Measurements from ENCODE around the gene SLC7A5. TPM values are rescaled to one million over a fixed set of nuclear protein-coding genes. Genes with fewer than 3 reads are reported as not detected.
A peak's percentile ranks its signal among the peaks of the same experiment; 100 is the strongest.

Gene SLC7A5
- total and polyA plus RNA-seq, 2 of the 13 experiments (the other 11 are each of a cell fraction or from before 2014, with no cell fraction given), result 79.6 to 155 TPM

DNA sequence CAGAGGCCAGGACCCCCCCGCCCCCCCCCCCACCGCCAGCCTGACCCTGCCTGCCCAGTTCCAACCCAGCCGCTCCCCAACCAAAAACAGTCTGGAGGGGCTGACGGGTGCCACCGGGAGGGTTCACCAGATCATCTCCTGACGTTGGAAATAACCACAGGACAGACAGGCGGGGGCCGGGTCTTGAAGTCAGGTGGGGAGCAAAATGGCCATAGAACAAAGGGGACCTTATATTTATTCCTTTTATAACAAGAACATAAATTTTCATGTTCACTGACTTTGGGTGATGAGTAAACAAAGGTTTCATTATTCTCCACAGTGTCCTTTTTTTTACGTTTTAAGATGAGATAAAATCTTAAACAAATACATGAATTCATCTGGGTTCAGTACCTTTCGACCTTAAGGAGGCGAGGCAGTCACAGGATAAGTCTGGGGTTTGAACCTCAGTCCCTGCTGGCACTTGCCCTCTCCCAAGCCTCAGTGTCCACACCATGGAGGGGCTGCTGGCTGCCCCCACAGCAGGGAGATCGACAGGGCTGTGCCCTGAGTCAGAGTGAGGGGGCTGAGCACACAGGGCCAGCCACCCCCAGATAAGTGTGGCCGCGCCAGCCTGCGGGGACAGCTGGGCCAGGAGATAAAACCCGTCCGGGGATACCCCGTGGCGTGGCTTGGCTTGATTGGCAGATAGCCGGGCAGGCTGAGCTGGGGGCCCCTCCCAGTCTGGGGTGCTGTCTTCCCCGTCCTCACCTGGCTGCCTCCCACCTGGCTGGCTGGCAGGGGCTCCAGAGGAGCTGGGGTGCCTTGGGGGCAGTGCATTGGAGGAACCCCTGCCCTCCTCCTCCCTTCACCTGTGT, 15.0 kb downstream of the SLC7A5 start (continued):
- no peak for TF ChIP-seq ATF7 (IDR thresholded peaks at IDR 0.05)
- 0 out of 2 replicates have a peak, but pooled peaks have one; percentile 66 for TF ChIP-seq ATF7 (CRISPR knock-in tag; IDR thresholded peaks at IDR 0.05)
- TF ChIP-seq GATAD1 (CRISPR knock-in tag; IDR thresholded peaks at IDR 0.05), result no peak
- TF ChIP-seq GABPA (IDR thresholded peaks at IDR 0.05; ENCODE audit: low read depth, low read length), result no peak
- TF ChIP-seq GABPA (CRISPR knock-in tag; IDR thresholded peaks at IDR 0.05; ENCODE audit: low read depth), result no peak
- TF ChIP-seq PAX8 (CRISPR knock-in tag; IDR thresholded peaks at IDR 0.05; ENCODE audit: borderline replicate concordance), result no peak
- TF ChIP-seq ZNF430 (CRISPR knock-in tag; IDR thresholded peaks at IDR 0.05), result 0 out of 2 replicates have a peak, but pooled peaks have one; percentile 26
- TF ChIP-seq ZNF230 (CRISPR knock-in tag; IDR thresholded peaks at IDR 0.05), result no peak
- TF ChIP-seq NFYC (CRISPR knock-in tag; IDR thresholded peaks at IDR 0.05), result no peak
- TF ChIP-seq, protein P1, sequence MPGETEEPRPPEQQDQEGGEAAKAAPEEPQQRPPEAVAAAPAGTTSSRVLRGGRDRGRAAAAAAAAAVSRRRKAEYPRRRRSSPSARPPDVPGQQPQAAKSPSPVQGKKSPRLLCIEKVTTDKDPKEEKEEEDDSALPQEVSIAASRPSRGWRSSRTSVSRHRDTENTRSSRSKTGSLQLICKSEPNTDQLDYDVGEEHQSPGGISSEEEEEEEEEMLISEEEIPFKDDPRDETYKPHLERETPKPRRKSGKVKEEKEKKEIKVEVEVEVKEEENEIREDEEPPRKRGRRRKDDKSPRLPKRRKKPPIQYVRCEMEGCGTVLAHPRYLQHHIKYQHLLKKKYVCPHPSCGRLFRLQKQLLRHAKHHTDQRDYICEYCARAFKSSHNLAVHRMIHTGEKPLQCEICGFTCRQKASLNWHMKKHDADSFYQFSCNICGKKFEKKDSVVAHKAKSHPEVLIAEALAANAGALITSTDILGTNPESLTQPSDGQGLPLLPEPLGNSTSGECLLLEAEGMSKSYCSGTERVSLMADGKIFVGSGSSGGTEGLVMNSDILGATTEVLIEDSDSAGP (CRISPR knock-in tag; IDR thresholded peaks at IDR 0.05; ENCODE audit: borderline replicate concordance), result 0 out of 2 replicates have a peak, but pooled peaks have one; percentile 36
- no peak for TF ChIP-seq EHMT2 (IDR thresholded peaks at IDR 0.05; ENCODE audit: borderline replicate concordance, low read depth, low read length)
- no peak for TF ChIP-seq NR3C1 (CRISPR knock-in tag; IDR thresholded peaks at IDR 0.05)
- 0 out of 2 replicates have a peak, but pooled peaks have one; percentile 0 for TF ChIP-seq ZNF737 (CRISPR knock-in tag; IDR thresholded peaks at IDR 0.05; ENCODE audit: borderline replicate concordance)
- TF ChIP-seq ZNF784 (CRISPR knock-in tag; IDR thresholded peaks at IDR 0.05; ENCODE audit: borderline replicate concordance), result peak; percentile 51; the same call in 1 of the 2 replicates
- TF ChIP-seq TARDBP (CRISPR knock-in tag; IDR thresholded peaks at IDR 0.05), result no peak
- peak; percentile 0; the same call in 1 of the 2 replicates for TF ChIP-seq ZNF274 (CRISPR knock-in tag; IDR thresholded peaks at IDR 0.05)
- no peak; the same call in 1 of the 2 replicates for TF ChIP-seq HES4 (CRISPR knock-in tag; IDR thresholded peaks at IDR 0.05; ENCODE audit: borderline replicate concordance)
- no peak for TF ChIP-seq SMARCC2 (IDR thresholded peaks at IDR 0.05)
- no peak for TF ChIP-seq DPF2 (CRISPR knock-in tag; IDR thresholded peaks at IDR 0.05; ENCODE audit: borderline replicate concordance, low read depth)
- TF ChIP-seq ZNF773 (CRISPR knock-in tag; IDR thresholded peaks at IDR 0.05; ENCODE audit: borderline replicate concordance), result no peak
- TF ChIP-seq ZEB1 (IDR thresholded peaks at IDR 0.05; ENCODE audit: insufficient replicate concordance, low read depth), result no peak
- TF ChIP-seq ZNF713 (CRISPR knock-in tag; IDR thresholded peaks at IDR 0.05), result no peak
- TF ChIP-seq, protein P2, sequence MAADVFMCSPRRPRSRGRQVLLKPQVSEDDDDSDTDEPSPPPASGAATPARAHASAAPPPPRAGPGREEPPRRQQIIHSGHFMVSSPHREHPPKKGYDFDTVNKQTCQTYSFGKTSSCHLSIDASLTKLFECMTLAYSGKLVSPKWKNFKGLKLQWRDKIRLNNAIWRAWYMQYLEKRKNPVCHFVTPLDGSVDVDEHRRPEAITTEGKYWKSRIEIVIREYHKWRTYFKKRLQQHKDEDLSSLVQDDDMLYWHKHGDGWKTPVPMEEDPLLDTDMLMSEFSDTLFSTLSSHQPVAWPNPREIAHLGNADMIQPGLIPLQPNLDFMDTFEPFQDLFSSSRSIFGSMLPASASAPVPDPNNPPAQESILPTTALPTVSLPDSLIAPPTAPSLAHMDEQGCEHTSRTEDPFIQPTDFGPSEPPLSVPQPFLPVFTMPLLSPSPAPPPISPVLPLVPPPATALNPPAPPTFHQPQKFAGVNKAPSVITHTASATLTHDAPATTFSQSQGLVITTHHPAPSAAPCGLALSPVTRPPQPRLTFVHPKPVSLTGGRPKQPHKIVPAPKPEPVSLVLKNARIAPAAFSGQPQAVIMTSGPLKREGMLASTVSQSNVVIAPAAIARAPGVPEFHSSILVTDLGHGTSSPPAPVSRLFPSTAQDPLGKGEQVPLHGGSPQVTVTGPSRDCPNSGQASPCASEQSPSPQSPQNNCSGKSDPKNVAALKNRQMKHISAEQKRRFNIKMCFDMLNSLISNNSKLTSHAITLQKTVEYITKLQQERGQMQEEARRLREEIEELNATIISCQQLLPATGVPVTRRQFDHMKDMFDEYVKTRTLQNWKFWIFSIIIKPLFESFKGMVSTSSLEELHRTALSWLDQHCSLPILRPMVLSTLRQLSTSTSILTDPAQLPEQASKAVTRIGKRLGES (CRISPR knock-in tag; IDR thresholded peaks at IDR 0.05; ENCODE audit: borderline replicate concordance), result no peak
- peak; percentile 46; the same call in 1 of the 2 replicates for TF ChIP-seq ZNF788 (CRISPR knock-in tag; IDR thresholded peaks at IDR 0.05; ENCODE audit: borderline replicate concordance)
- peak; percentile 28; the same call in 1 of the 2 replicates for TF ChIP-seq RARA (CRISPR knock-in tag; IDR thresholded peaks at IDR 0.05)
- peak; percentile 9 for TF ChIP-seq SKI (IDR thresholded peaks at IDR 0.05; ENCODE audit: partially characterized antibody)
